Liver (tissue), 9 donors: Measurements from ENCODE around the gene RPS6KA4. TPM values are rescaled to one million over a fixed set of nuclear protein-coding genes. Genes with fewer than 3 reads are reported as not detected.

Experiments used
- DNase-seq: peaks from one replicate; pipeline ENCODE4 v3.0.0-alpha.2; 2017; ENCODE audit warnings: low spot score
- H3K27ac ChIP-seq, 2 donors: one replicate each; pipeline ENCODE4 v1.7.0; 2013; ENCODE audit warnings: inconsistent platforms in 2 of 2, low read length in 2 of 2, control low read depth in 1 of 2, low read depth in 1 of 2, mild to moderate bottlenecking in 1 of 2
- H3K27me3 ChIP-seq, 4 donors: one replicate each; pipeline versions ENCODE4 v1.6.1 to v1.7.0; 2013; ENCODE audit warnings: low read length in 3 of 4, inconsistent platforms in 1 of 4, mild to moderate bottlenecking in 1 of 4, moderate library complexity in 1 of 4; ENCODE audit not compliant: control insufficient read depth in 4 of 4, insufficient read depth in 4 of 4
- H3K36me3 ChIP-seq, 4 donors: one replicate each; pipeline versions ENCODE4 v1.6.1 to v1.7.0; 2013; ENCODE audit warnings: low read length in 3 of 4, mild to moderate bottlenecking in 3 of 4, low read depth in 1 of 4, moderate library complexity in 1 of 4; ENCODE audit not compliant: control insufficient read depth in 4 of 4, insufficient read depth in 3 of 4
- H3K4me1 ChIP-seq, 4 donors: one replicate each; pipeline versions ENCODE4 v1.6.1 to v1.7.0; 2013; ENCODE audit warnings: low read length in 3 of 4, mild to moderate bottlenecking in 3 of 4, moderate library complexity in 1 of 4; ENCODE audit not compliant: control insufficient read depth in 4 of 4, insufficient read depth in 4 of 4
- H3K4me3 ChIP-seq, 3 donors: one replicate each; pipeline versions ENCODE4 v1.6.1 to v1.7.0; 2013; ENCODE audit warnings: low read length in 3 of 3, control low read depth in 1 of 3, low read depth in 1 of 3, mild to moderate bottlenecking in 1 of 3
- H3K9ac ChIP-seq, 2 donors: one replicate each; pipeline ENCODE4 v1.7.0; 2013; ENCODE audit warnings: low read length in 2 of 2, mild to moderate bottlenecking in 2 of 2, moderate library complexity in 2 of 2, control low read depth in 1 of 2, low read depth in 1 of 2
- H3K9me3 ChIP-seq, 4 donors: one replicate each; pipeline versions ENCODE4 v1.6.1 to v1.7.0; 2013; ENCODE audit warnings: low read length in 3 of 4; ENCODE audit not compliant: control insufficient read depth in 4 of 4
- EGR1 ChIP-seq, 2 donors: IDR thresholded peaks; 2 replicates each; pipeline ENCODE4 v1.6.1; 2016 to 2018; ENCODE audit warnings: antibody characterized with exemption in 2 of 2, low read depth in 2 of 2
- FOXA1 ChIP-seq: IDR thresholded peaks from 2 replicates; pipeline ENCODE4 v1.6.1; 2016; ENCODE audit warnings: antibody characterized with exemption
- FOXA2 ChIP-seq: IDR thresholded peaks from 2 replicates; pipeline ENCODE4 v1.6.1; 2016; ENCODE audit warnings: antibody characterized with exemption
- HNF4A ChIP-seq, 2 donors: conservative IDR thresholded peaks; 2 replicates each; pipeline ENCODE4 v1.6.1; 2016; ENCODE audit warnings: antibody characterized with exemption in 2 of 2, mild to moderate bottlenecking in 2 of 2
- HNF4G ChIP-seq: IDR thresholded peaks from 2 replicates; pipeline ENCODE4 v1.6.1; 2016; ENCODE audit warnings: antibody characterized with exemption
- JUND ChIP-seq, 2 donors: IDR thresholded peaks; 2 replicates each; pipeline ENCODE4 v1.6.1; 2016; ENCODE audit warnings: antibody characterized with exemption in 2 of 2
- MAX ChIP-seq: IDR thresholded peaks from 2 replicates; pipeline ENCODE4 v1.6.1; 2016; ENCODE audit warnings: antibody characterized with exemption
- NR2F2 ChIP-seq: IDR thresholded peaks from 2 replicates; pipeline ENCODE4 v1.6.1; 2016; ENCODE audit warnings: antibody characterized with exemption
- RAD21 ChIP-seq, 2 donors: IDR thresholded peaks; 2 replicates each; pipeline ENCODE4 v1.6.1; 2016; ENCODE audit warnings: antibody characterized with exemption in 2 of 2, mild to moderate bottlenecking in 2 of 2
- REST ChIP-seq: IDR thresholded peaks from 2 replicates; pipeline ENCODE4 v1.6.1; 2016; ENCODE audit warnings: antibody characterized with exemption, mild to moderate bottlenecking
- RXRA ChIP-seq, 2 donors: IDR thresholded peaks; 2 replicates each; pipeline ENCODE4 v1.6.1; 2017 to 2018; ENCODE audit warnings: antibody characterized with exemption in 2 of 2, mild to moderate bottlenecking in 1 of 2
- TAF1 ChIP-seq: conservative IDR thresholded peaks from 2 replicates; pipeline ENCODE4 v1.6.1; 2016; ENCODE audit warnings: antibody characterized with exemption, mild to moderate bottlenecking
- YY1 ChIP-seq: IDR thresholded peaks from 2 replicates; pipeline ENCODE4 v1.6.1; 2016; ENCODE audit warnings: antibody characterized with exemption, mild to moderate bottlenecking
- ZBTB33 ChIP-seq: IDR thresholded peaks from 2 replicates; pipeline ENCODE4 v1.6.1; 2016; ENCODE audit warnings: antibody characterized with exemption
- WGBS: extraction: QIAGEN DNeasy Blood & Tissue Kit; methylation state at CpG from one replicate; pipeline ENCODE4 v1.1.7; 2013; 5-methylcytosine and 5-hydroxymethylcytosine counted together
- polyA plus RNA-seq, 2 donors: library from polyadenylated mRNA; stranded (reverse) in 1 of 2; unstranded in 1 of 2; fragments of 200-250 nt in 1 of 2; fragments of >200 nt in 1 of 2; fragmentation: Nextera tagmentation in 1 of 2; extraction: Ambion mirVana in 1 of 2; gene quantifications; one replicate each; pipeline versions ENCODE4 v1.2.1 to v1.2.3, GENCODE V29; 2013 to 2015
- total RNA-seq, 2 donors: library from RNA; depleted of rRNA; stranded (reverse); fragments of >200 nt; gene quantifications; one replicate each; pipeline ENCODE4 v1.2.3, GENCODE V29; 2014
- donor health status: healthy.
- donor health status: healthy.
- donor health status: healthy.
- donor health status: healthy.
- donor health status: healthy.

RPS6KA4 gene
- total and polyA plus RNA-seq, 4 donors = 2.0 to 13.5 (median 10.0) TPM

- WGBS = 55% methylated on average over 16 of the region's 16 CpGs
- Histone ChIP-seq H3K27me3 (peaks cover 0 to 2% (median 0%) of the 10 kb centered on the region in 4 donors), H3K4me3 (no peak overlapping the region), H3K27ac (no peak overlapping the region), H3K9ac (no peak overlapping the region), H3K4me1 (no peaks in the 10 kb centered on the region), H3K9me3 (no peaks in the 10 kb centered on the region), H3K36me3 (no peaks in the 10 kb centered on the region)
- TF ChIP-seq RXRA (IDR thresholded peaks at IDR 0.05) (no peak), TAF1 (no peak), HNF4G (no peak), MAX (no peak), RAD21 (IDR thresholded peaks at IDR 0.05) (no peak), ZBTB33 (no peak), JUND (IDR thresholded peaks at IDR 0.05) (no peak), HNF4A (conservative IDR thresholded peaks at IDR 0.05) (no peak), NR2F2 (no peak), FOXA2 (no peak)
- DNase-seq = no peak
Observed at GRCh38 chr11:64409707-64410403, 50.9 kb downstream of the RPS6KA4 start.

GRCh38 chr11:64410404-64410734 is 51.4 kb downstream of the RPS6KA4 start:
- no peak for DNase-seq
- Histone ChIP-seq H3K4me3 (no peak overlapping the region), H3K4me1 (no peaks in the 10 kb centered on the region), H3K9ac (no peak overlapping the region), H3K27ac (no peak overlapping the region), H3K36me3 (no peaks in the 10 kb centered on the region), H3K27me3 (peaks cover 0 to 2% (median 0%) of the 10 kb centered on the region in 4 donors), H3K9me3 (no peaks in the 10 kb centered on the region)
- 77% methylated on average over 7 of the region's 7 CpGs for WGBS
- TF ChIP-seq JUND (IDR thresholded peaks at IDR 0.05) (no peak), HNF4A (conservative IDR thresholded peaks at IDR 0.05) (no peak), EGR1 (IDR thresholded peaks at IDR 0.05; ENCODE audit: low read depth in 2 of 2) (no peak), YY1 (no peak), ZBTB33 (no peak), FOXA1 (no peak), MAX (no peak), RAD21 (IDR thresholded peaks at IDR 0.05) (no peak), HNF4G (no peak)

GRCh38 chr11:64413417-64413816 is 54.5 kb downstream of the RPS6KA4 start:
- Histone ChIP-seq H3K9me3 (no peaks in the 10 kb centered on the region), H3K36me3 (no peaks in the 10 kb centered on the region), H3K9ac (no peak overlapping the region), H3K27ac (no peak overlapping the region), H3K4me3 (no peak overlapping the region), H3K4me1 (no peaks in the 10 kb centered on the region), H3K27me3 (peaks cover 0 to 2% (median 0%) of the 10 kb centered on the region in 4 donors)
- DNase-seq = no peak
- 69% methylated on average over 3 of the region's 3 CpGs for WGBS
- TF ChIP-seq FOXA2 (no peak), YY1 (no peak), RAD21 (IDR thresholded peaks at IDR 0.05) (no peak), EGR1 (IDR thresholded peaks at IDR 0.05; ENCODE audit: low read depth in 2 of 2) (no peak), REST (no peak)
